Measurements from ENCODE around the gene PDE6G. TPM values are rescaled to one million over a fixed set of nuclear protein-coding genes. Genes with fewer than 3 reads are reported as not detected.
"Not testable (repeated sequence)": the region's sequence is repeated elsewhere in the genome, so short reads cannot be mapped to it uniquely, and the experiment has no call there.

The PDE6G gene
- total RNA-seq, 2 donors from 2014 or later = 0.89 to 1.6 TPM

GRCh38 chr17:81680150-81680549, 23.8 kb upstream of the PDE6G start:
- no peak overlapping the region for H3K4me3 Mint-ChIP-seq
- H3K9me3 Mint-ChIP-seq = no peaks in the 10 kb centered on the region

GRCh38 chr17:81676906-81677305, 20.6 kb upstream of the PDE6G start:
- Mint-ChIP-seq H3K36me3 (ENCODE audit: low read depth) (peaks cover 37% of the 10 kb centered on the region), H3K27ac (no peak overlapping the region), H3K4me3 (no peak overlapping the region), H3K4me1 (no peaks in the 10 kb centered on the region), H3K27me3 (no peaks in the 10 kb centered on the region), H3K9me3 (no peaks in the 10 kb centered on the region)
- no peak for ATAC-seq (replicated peaks)

More at GRCh38 chr17:81680150-81680549, 23.8 kb upstream of the PDE6G start:
- Mint-ChIP-seq H3K27me3 (no peaks in the 10 kb centered on the region), H3K4me1 (peaks cover 4% of the 10 kb centered on the region), H3K27ac (no peak overlapping the region), H3K36me3 (ENCODE audit: low read depth) (peaks cover 20% of the 10 kb centered on the region)
- ATAC-seq (replicated peaks) = no peak

- H3K4me3 Mint-ChIP-seq; ATAC-seq (replicated peaks); H3K4me1 Mint-ChIP-seq; H3K27ac Mint-ChIP-seq; H3K27me3 Mint-ChIP-seq; H3K9me3 Mint-ChIP-seq: not testable (repeated sequence)
- H3K36me3 Mint-ChIP-seq (ENCODE audit: low read depth) = peaks cover 47% of the 10 kb centered on the region
Measured at GRCh38 chr17:81675515-81676221, 19.3 kb upstream of the PDE6G start.

GRCh38 chr17:81673561-81674258, 17.4 kb upstream of the PDE6G start:
- no peak for ATAC-seq (replicated peaks)
- H3K27ac Mint-ChIP-seq = no peak overlapping the region
- no peak overlapping the region for H3K4me3 Mint-ChIP-seq
- H3K36me3 Mint-ChIP-seq (ENCODE audit: low read depth) = peaks cover 64% of the 10 kb centered on the region
- H3K9me3 Mint-ChIP-seq = no peaks in the 10 kb centered on the region
- H3K4me1 Mint-ChIP-seq = no peaks in the 10 kb centered on the region
- H3K27me3 Mint-ChIP-seq = no peaks in the 10 kb centered on the region

GRCh38 chr17:81672954-81673353, 16.6 kb upstream of the PDE6G start:
- Mint-ChIP-seq H3K9me3 (no peaks in the 10 kb centered on the region), H3K4me1 (peaks cover 3% of the 10 kb centered on the region), H3K4me3 (no peak overlapping the region), H3K27me3 (no peaks in the 10 kb centered on the region), H3K36me3 (ENCODE audit: low read depth) (peaks cover 72% of the 10 kb centered on the region), H3K27ac (no peak overlapping the region)
- ATAC-seq (replicated peaks) = no peak

GRCh38 chr17:81672504-81672903, 16.2 kb upstream of the PDE6G start:
- Mint-ChIP-seq H3K27me3 (no peaks in the 10 kb centered on the region), H3K4me1 (peaks cover 8% of the 10 kb centered on the region), H3K9me3 (no peaks in the 10 kb centered on the region), H3K4me3 (no peak overlapping the region), H3K27ac (no peak overlapping the region), H3K36me3 (ENCODE audit: low read depth) (peaks cover 76% of the 10 kb centered on the region)
- ATAC-seq (replicated peaks) = no peak

- Mint-ChIP-seq H3K9me3 (no peaks in the 10 kb centered on the region), H3K27me3 (no peaks in the 10 kb centered on the region), H3K36me3 (ENCODE audit: low read depth) (peaks cover 80% of the 10 kb centered on the region), H3K4me3 (peak overlapping the region; percentile 94), H3K27ac (peak overlapping the region; percentile 96), H3K4me1 (peaks cover 12% of the 10 kb centered on the region)
- ATAC-seq (replicated peaks) = no peak
Measured at GRCh38 chr17:81667754-81668153, 11.4 kb upstream of the PDE6G start.

- H3K4me1 Mint-ChIP-seq = peaks cover 12% of the 10 kb centered on the region
- H3K4me3 Mint-ChIP-seq = peak within 1 kb of the TSS; percentile 94
- H3K27me3 Mint-ChIP-seq = no peaks in the 10 kb centered on the region
- no peaks in the 10 kb centered on the region for H3K9me3 Mint-ChIP-seq
- H3K36me3 Mint-ChIP-seq (ENCODE audit: low read depth) = peaks cover 69% of the 10 kb centered on the region
- ATAC-seq (replicated peaks) = peak; percentile 92
- peak within 1 kb of the TSS; percentile 96 for H3K27ac Mint-ChIP-seq
Measured at GRCh38 chr17:81666342-81667191, 10.2 kb upstream of the PDE6G start, which contains the start of the genes CCDC137 and OXLD1. TSS of gene CCDC137 (plus strand) at chr17:81666737. CDS start at chr17:81666767, 30 bp downstream. TSS of gene OXLD1 (minus strand) at chr17:81666605. CDS start at chr17:81666577, 28 bp downstream.

- H3K9me3 Mint-ChIP-seq = no peaks in the 10 kb centered on the region
Measured at GRCh38 chr17:81666092-81666341, 9.7 kb upstream of the PDE6G start.

GRCh38 chr17:81665205-81666091, 9.1 kb upstream of the PDE6G start:
- Mint-ChIP-seq H3K9me3 (no peaks in the 10 kb centered on the region), H3K27ac (peak overlapping the region; percentile 96), H3K36me3 (ENCODE audit: low read depth) (peaks cover 57% of the 10 kb centered on the region), H3K4me1 (peaks cover 12% of the 10 kb centered on the region), H3K4me3 (peak overlapping the region; percentile 94), H3K27me3 (no peaks in the 10 kb centered on the region)
- ATAC-seq (replicated peaks) = peak; percentile 26

More at GRCh38 chr17:81666092-81666341, 9.7 kb upstream of the PDE6G start:
- peak; percentile 3 for ATAC-seq (replicated peaks)
- peaks cover 12% of the 10 kb centered on the region for H3K4me1 Mint-ChIP-seq
- H3K36me3 Mint-ChIP-seq (ENCODE audit: low read depth) = peaks cover 63% of the 10 kb centered on the region
- H3K27me3 Mint-ChIP-seq = no peaks in the 10 kb centered on the region
- H3K4me3 Mint-ChIP-seq = peak overlapping the region; percentile 94
- peak overlapping the region; percentile 96 for H3K27ac Mint-ChIP-seq

- no peaks in the 10 kb centered on the region for H3K27me3 Mint-ChIP-seq
- peak overlapping the region; percentile 87 for H3K27ac Mint-ChIP-seq
- H3K4me1 Mint-ChIP-seq = peaks cover 12% of the 10 kb centered on the region
- peaks cover 44% of the 10 kb centered on the region for H3K36me3 Mint-ChIP-seq (ENCODE audit: low read depth)
- H3K4me3 Mint-ChIP-seq = peak overlapping the region; percentile 94
- no peaks in the 10 kb centered on the region for H3K9me3 Mint-ChIP-seq
- ATAC-seq (replicated peaks) = peak; percentile 7
Measured at GRCh38 chr17:81664051-81664470, 7.7 kb upstream of the PDE6G start.

- Mint-ChIP-seq H3K27ac (peak overlapping the region; percentile 87), H3K36me3 (ENCODE audit: low read depth) (peaks cover 23% of the 10 kb centered on the region), H3K27me3 (no peaks in the 10 kb centered on the region), H3K4me3 (no peak overlapping the region), H3K9me3 (no peaks in the 10 kb centered on the region), H3K4me1 (peaks cover 4% of the 10 kb centered on the region)
- ATAC-seq (replicated peaks) = no peak
Measured at GRCh38 chr17:81662002-81662401, 5.7 kb upstream of the PDE6G start.

GRCh38 chr17:81660441-81660840, 4.1 kb upstream of the PDE6G start:
- Mint-ChIP-seq H3K27ac (peak overlapping the region; percentile 66), H3K36me3 (ENCODE audit: low read depth) (peaks cover 7% of the 10 kb centered on the region), H3K4me1 (peaks cover 4% of the 10 kb centered on the region), H3K9me3 (no peaks in the 10 kb centered on the region), H3K27me3 (no peaks in the 10 kb centered on the region), H3K4me3 (no peak overlapping the region)
- ATAC-seq (replicated peaks) = no peak

- no peaks in the 10 kb centered on the region for H3K9me3 Mint-ChIP-seq
- no peak overlapping the region for H3K27ac Mint-ChIP-seq
- no peaks in the 10 kb centered on the region for H3K36me3 Mint-ChIP-seq (ENCODE audit: low read depth)
- no peak overlapping the region for H3K4me3 Mint-ChIP-seq
- H3K27me3 Mint-ChIP-seq = no peaks in the 10 kb centered on the region
- ATAC-seq (replicated peaks) = no peak
- no peaks in the 10 kb centered on the region for H3K4me1 Mint-ChIP-seq
Measured at GRCh38 chr17:81659038-81659437, 2.7 kb upstream of the PDE6G start.
